Colon (tissue), 2 donors: ENCODE data around the gene PCNX2.

ENCODE experiments used
- FAIRE-seq: peaks from 2 replicates; lab custom pipeline; 2012; peaks lifted over from hg19 to GRCh38; lab: Jason Lieb, UNC
- donor health status: control.
- donor health status: control.

The PCNX2 gene

GRCh38 chr1:233261206-233261605 lies 34.3 kb downstream of the PCNX2 start:
- no peak for FAIRE-seq

GRCh38 chr1:233257786-233258185 lies 37.7 kb downstream of the PCNX2 start:
- FAIRE-seq, result no peak

GRCh38 chr1:233256789-233257188 lies 38.7 kb downstream of the PCNX2 start:
- FAIRE-seq, result no peak

- no peak for FAIRE-seq
These were observed 39.3 kb downstream of the PCNX2 start for GRCh38 chr1:233256191-233256590.

GRCh38 chr1:233255145-233255544 lies 40.4 kb downstream of the PCNX2 start:
- no peak for FAIRE-seq

- no peak for FAIRE-seq
These were observed 41.6 kb downstream of the PCNX2 start for GRCh38 chr1:233253832-233254331.

- no peak for FAIRE-seq
These were observed 42.2 kb downstream of the PCNX2 start for GRCh38 chr1:233253231-233253831.

GRCh38 chr1:233252441-233252840 lies 43.1 kb downstream of the PCNX2 start:
- FAIRE-seq, result no peak

GRCh38 chr1:233251201-233251720 lies 44.3 kb downstream of the PCNX2 start:
- FAIRE-seq, result no peak

GRCh38 chr1:233248014-233248413 lies 47.5 kb downstream of the PCNX2 start:
- no peak for FAIRE-seq

- no peak for FAIRE-seq
These were observed 48.6 kb downstream of the PCNX2 start for GRCh38 chr1:233246965-233247364.

GRCh38 chr1:233245191-233245765 lies 50.2 kb downstream of the PCNX2 start:
- no peak for FAIRE-seq

- peak; percentile 76 for FAIRE-seq
These were observed 51.3 kb downstream of the PCNX2 start for GRCh38 chr1:233244183-233244582.

- no peak for FAIRE-seq
These were observed 52.6 kb downstream of the PCNX2 start for GRCh38 chr1:233242827-233243483.

GRCh38 chr1:233241759-233242158 lies 53.8 kb downstream of the PCNX2 start:
- FAIRE-seq, result no peak

GRCh38 chr1:233240829-233241682 lies 54.5 kb downstream of the PCNX2 start:
- FAIRE-seq, result no peak

GRCh38 chr1:233240371-233240770 lies 55.2 kb downstream of the PCNX2 start:
- no peak for FAIRE-seq

- no peak for FAIRE-seq
These were observed 56.6 kb downstream of the PCNX2 start for GRCh38 chr1:233238884-233239431.

GRCh38 chr1:233237647-233238046 lies 57.9 kb downstream of the PCNX2 start:
- FAIRE-seq, result no peak

- FAIRE-seq, result no peak
These were observed 62.0 kb downstream of the PCNX2 start for GRCh38 chr1:233233508-233234040.

- no peak for FAIRE-seq
These were observed 65.5 kb downstream of the PCNX2 start for GRCh38 chr1:233230011-233230410.

GRCh38 chr1:233229288-233229687 lies 66.2 kb downstream of the PCNX2 start:
- no peak for FAIRE-seq
